ENCODE results near the gene SCNN1B. TPM values are rescaled to one million over a fixed set of nuclear protein-coding genes. Genes with fewer than 3 reads are reported as not detected.

The SCNN1B gene
- total and polyA plus RNA-seq, 11 donors, result 0.15 to 1.1 (median 0.34) TPM; not detected in 6

DNA sequence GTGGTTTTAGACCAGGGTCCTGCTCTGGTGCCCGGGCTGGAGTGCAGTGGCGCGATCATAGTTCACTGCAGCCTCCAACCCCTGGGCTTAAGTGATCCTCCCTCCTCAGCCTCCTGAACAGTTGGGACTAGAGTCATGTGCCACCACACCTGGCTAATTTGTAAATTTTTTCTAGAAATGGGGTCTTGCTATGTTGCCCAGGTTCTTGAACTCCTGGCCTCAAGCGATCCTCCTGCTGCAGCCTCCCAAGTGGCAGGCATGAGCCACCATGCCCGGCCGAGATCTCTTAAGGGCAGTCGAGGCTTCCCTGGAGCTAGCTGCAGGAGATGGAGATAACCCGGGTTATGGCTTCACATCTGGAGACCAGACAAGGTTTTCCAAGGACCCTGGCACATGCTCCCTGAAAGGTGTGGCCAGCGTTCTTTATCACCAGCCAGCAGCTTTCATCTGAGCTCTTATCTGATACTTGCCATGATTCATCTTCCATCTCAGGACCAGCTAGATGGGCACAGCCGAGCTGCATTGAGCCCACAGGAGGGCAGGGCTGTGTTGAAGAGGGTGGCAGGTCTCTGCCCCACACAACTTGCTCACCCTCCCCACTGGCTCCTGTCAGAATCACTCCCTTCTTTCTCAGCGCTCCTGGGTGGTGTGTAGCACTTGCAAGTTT lies 28.6 kb downstream of the SCNN1B start:
- Histone ChIP-seq H3K4me1 (no peaks in the 10 kb centered on the region), H3K36me3 (no peaks in the 10 kb centered on the region), H3K4me3 (no peak overlapping the region), H3K27me3 (no peaks in the 10 kb centered on the region), H3K27ac (no peak overlapping the region), H3K9me3 (no peaks in the 10 kb centered on the region)
- ATAC-seq (no peak), DNase-seq (no peak)
- 71 to 82% (median 81%) methylated on average over 11 of the region's 11 CpGs for WGBS, 4 donors
- intact Hi-C loops (cut with DNase I), result no loop called here
- TF ChIP-seq POLR2A (IDR thresholded peaks at IDR 0.05) (no peak), CTCF (IDR thresholded peaks at IDR 0.05) (no peak)

DNA sequence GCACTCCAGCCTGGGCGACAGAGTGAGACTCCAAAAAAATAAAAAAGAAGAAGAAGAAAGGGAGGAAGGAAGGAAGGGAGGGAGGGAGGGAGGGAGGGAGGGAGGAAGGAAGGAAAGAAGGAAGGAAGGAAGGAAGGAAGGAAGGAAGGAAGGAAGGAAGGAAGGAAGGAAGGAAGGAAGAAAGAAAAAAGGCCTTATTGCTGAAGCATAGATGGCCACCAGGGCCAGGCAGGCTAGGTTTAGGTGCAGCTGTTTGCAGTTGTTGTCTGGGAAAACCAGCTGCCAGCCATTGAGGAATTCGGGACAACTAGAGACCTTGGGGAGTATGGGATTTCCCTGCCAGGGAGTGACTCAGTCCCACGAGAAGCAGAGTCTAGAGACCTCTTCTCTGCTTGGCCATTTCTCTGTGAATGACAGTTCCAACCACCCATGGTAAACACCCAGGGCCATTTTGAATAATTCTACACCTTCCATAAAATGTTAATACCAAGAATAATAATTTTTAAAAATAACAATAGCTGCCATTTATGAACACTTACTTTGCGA lies 31.0 kb downstream of the SCNN1B start:
- DNase-seq (no peak), ATAC-seq (no peak)
- no peaks in the 10 kb centered on the region for H3K4me1 ChIP-seq
- H3K27me3 ChIP-seq, result peaks cover 0 to 8% (median 0%) of the 10 kb centered on the region in 9 donors
- H3K9me3 ChIP-seq, result peaks cover 0 to 2% (median 0%) of the 10 kb centered on the region in 12 donors
- intact Hi-C loops (cut with DNase I), result no loop called here
- WGBS, 4 donors, result 64 to 70% (median 66%) methylated on average over 4 of the region's 4 CpGs
- H3K36me3 ChIP-seq, result no peaks in the 10 kb centered on the region
- H3K27ac ChIP-seq, result no peak overlapping the region
- H3K4me3 ChIP-seq, result no peak overlapping the region
- TF ChIP-seq CTCF (IDR thresholded peaks at IDR 0.05) (no peak), POLR2A (IDR thresholded peaks at IDR 0.05) (no peak)

DNA sequence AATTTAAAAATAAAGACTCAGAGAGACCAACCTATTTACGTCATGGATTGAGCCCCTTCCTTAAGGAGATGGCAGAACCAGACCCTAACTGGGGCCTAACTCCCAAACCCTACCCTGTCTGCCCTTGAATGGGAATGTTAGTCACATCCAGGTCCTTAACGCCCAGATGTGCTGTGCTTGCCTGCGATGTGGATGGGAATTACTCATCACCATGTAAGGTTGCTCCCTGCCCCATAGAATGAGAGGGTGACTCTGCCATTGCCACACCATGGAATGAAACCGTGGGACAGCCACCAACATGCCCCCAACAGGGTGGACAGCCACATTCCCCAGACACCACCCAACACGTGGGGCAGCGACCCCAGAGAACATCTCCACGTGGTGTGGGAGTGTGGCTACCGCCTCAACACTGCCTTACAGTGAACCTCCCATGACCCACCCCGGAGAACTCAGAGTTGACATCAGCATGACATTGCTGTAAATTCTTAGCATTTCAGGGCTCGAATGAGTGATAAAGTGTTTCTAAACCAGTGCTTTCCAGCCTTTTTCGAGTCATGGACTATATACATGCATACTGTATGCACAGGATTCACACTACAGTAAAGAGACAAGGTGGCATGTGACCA lies 31.8 kb downstream of the SCNN1B start:
- no peak for TF ChIP-seq CTCF (IDR thresholded peaks at IDR 0.05)
- Histone ChIP-seq H3K36me3 (no peaks in the 10 kb centered on the region), H3K27me3 (peaks cover 0 to 8% (median 0%) of the 10 kb centered on the region in 9 donors), H3K9me3 (peaks cover 0 to 7% (median 0%) of the 10 kb centered on the region in 12 donors), H3K27ac (no peak overlapping the region), H3K4me3 (no peak overlapping the region), H3K4me1 (no peaks in the 10 kb centered on the region)
- ATAC-seq (no peak), DNase-seq (no peak)
- intact Hi-C loops (cut with DNase I), result no loop called here
- 73 to 86% (median 78%) methylated on average over 10 to 11 of the region's 11 CpGs for WGBS, 4 donors

DNA sequence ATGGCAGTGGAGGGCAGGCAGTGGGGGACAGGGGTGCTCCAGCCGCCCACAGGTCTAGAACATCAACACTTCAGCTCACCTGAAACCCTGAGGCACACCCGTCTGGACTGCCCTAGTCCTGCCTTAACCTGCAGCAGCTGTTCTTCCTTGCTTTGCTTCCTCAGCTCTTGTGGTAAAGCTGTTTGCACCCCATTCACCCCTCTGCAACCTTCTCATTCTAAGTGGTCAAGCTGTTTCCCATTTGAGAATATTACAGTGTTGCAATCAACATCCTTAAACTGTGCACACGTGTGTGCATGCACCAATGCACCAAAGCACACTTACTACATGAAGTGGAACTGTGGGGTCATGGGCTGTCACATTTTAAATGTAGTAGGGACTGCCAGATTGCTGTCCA lies 32.4 kb downstream of the SCNN1B start:
- H3K9me3 ChIP-seq, result peaks cover 0 to 7% (median 0%) of the 10 kb centered on the region in 12 donors
- ATAC-seq, result no peak
- H3K27me3 ChIP-seq, result peaks cover 0 to 8% (median 0%) of the 10 kb centered on the region in 9 donors
- WGBS, 4 donors, result 73 to 87% (median 76%) methylated on average over 3 of the region's 3 CpGs
- no peak overlapping the region for H3K4me3 ChIP-seq
- H3K27ac ChIP-seq, result no peak overlapping the region
- no peak for DNase-seq
- H3K36me3 ChIP-seq, result no peaks in the 10 kb centered on the region
- no peaks in the 10 kb centered on the region for H3K4me1 ChIP-seq
- TF ChIP-seq CTCF (IDR thresholded peaks at IDR 0.05) (no peak), POLR2A (IDR thresholded peaks at IDR 0.05) (no peak)
- intact Hi-C loops (cut with DNase I), result no loop called here
